HTR-8/SVneo (cell line): ENCODE measurements around the gene REN.

Experiments used
- DNase-seq: peaks from one replicate; pipeline ENCODE4 v3.0.0; 2011; ENCODE audit warnings: low spot score, mixed read lengths; ENCODE audit not compliant: insufficient read length
- FAIRE-seq: peaks from 2 replicates; lab custom pipeline; 2011; peaks lifted over from hg19 to GRCh38; lab: Jason Lieb, UNC

The REN gene

GRCh38 chr1:204114606-204115005, 51.5 kb downstream of the REN start:
- DNase-seq = no peak
- FAIRE-seq = no peak

- no peak for FAIRE-seq
- no peak for DNase-seq
Measured at GRCh38 chr1:204113896-204114295, 52.2 kb downstream of the REN start.

GRCh38 chr1:204112876-204113730, 53.0 kb downstream of the REN start:
- no peak for DNase-seq
- no peak for FAIRE-seq

GRCh38 chr1:204110894-204111633, 55.1 kb downstream of the REN start:
- no peak for FAIRE-seq
- DNase-seq = no peak

GRCh38 chr1:204108312-204109141, 57.6 kb downstream of the REN start:
- FAIRE-seq (no peak), DNase-seq (no peak)

GRCh38 chr1:204107892-204108291, 58.2 kb downstream of the REN start:
- DNase-seq (no peak), FAIRE-seq (no peak)

GRCh38 chr1:204106825-204107224, 59.3 kb downstream of the REN start:
- no peak for FAIRE-seq
- DNase-seq = no peak

- no peak for FAIRE-seq
Measured at GRCh38 chr1:204105131-204105515, 61.0 kb downstream of the REN start.

More at GRCh38 chr1:204105131-204105515, 61.0 kb downstream of the REN start:
- DNase-seq = no peak
